HG02763 (cell line): ENCODE data around the gene CDK14.

Source experiments
- ATAC-seq: cut with Tn5 transposase; IDR thresholded peaks from one replicate; pipeline ENCODE4 v1.9.1; 2021; ENCODE audit warnings: mild to moderate bottlenecking, moderate library complexity; ENCODE audit not compliant: unreplicated experiment

Gene CDK14

DNA sequence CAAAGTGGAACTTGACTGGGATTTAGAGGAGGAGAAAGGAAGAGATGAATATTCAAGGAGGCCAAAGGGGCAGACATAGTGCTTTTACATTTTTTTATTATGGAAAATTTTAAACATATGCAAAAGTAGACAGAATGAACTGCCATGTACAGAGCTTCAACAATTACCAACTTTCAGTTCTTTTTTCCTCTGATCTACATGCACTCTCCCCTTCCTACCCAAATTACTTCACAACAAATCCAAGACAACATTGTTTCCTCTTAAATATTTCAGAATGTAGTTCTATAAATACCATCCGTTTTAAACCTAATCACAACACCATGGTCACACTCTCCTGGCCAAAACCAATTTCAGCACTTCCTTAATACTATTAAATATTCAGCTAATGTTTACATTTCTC, 584.6 kb downstream of the CDK14 start:
- ATAC-seq, result no peak

DNA sequence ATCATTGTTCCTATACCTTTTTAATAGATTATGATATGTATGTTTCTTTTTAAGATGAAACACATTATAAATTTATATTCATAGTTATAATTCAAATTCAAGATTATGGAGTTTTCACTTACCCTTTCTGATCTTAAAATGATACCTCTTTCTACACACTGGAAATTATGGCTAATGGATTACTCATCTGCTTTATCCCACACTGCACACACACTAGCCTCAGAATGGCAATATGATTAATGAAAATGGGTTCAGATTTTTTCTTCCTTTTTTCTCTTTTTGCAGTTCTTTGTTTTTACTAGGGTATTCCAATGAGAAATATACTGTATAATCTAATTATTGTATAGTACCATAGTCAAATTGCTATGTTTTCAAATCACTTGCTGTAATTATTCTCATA, 585.8 kb downstream of the CDK14 start:
- ATAC-seq, result no peak

DNA sequence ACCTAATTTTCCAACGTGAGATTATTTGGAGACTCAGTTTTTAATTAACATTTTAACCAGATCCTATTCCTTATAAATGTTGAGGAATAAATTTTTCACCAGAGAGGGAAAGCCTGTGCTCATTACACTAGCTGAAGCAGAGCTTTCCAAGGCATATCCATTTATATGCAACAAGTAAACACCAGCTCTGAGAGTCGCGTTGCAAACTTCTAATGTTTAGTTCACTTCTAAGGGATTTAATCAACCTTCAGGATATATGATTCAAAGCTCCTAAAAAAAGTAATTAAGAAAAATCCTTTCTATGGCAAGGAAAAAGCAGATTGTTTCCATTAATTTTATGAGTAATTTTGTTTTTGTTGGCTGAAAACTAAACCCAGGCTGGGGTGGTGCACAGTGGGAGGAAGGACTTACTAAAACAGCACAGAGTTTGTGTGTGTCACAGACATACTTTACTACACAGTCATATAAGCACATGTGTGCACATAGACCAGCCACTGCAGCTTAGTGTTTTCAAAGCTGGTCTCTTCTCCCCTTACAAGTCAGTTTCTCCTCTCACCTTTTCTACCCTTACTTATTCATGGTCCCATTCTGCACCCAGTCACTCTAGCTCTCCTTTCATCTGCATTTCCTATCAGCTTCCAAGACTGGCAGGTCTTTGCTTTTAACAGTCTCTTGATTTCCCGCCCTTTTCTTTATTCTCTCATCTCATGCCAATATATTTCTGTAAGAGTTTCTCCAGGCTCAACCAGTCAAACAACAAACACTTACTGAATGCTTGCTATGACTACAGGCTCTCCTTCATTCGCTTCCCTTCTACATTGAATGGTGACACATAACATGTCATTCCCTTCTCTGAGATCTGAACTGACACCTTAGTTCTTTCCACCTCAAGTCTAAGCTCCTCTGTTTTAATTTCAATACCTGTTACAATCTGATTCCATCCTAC, 587.0 kb downstream of the CDK14 start:
- ATAC-seq, result no peak

DNA sequence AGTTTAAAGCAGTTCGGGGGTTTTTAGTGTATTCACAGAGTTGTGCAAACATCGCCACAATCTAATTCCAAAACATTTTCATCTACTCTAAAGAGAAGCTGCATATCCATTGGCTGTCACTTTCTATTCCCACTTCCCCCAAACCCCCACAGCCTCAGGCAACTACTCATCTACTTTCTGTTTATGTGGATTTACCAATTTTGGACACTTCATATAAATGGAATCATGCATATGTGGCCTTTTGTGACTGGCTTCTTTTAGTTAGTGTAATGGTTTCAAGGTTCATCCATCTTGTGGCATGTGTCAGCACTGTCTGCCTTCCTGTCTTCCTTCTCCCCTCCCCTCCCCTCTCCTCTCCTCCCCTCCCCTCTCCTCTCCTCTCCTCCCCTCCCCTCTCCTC, 589.6 kb downstream of the CDK14 start:
- no peak for ATAC-seq

DNA sequence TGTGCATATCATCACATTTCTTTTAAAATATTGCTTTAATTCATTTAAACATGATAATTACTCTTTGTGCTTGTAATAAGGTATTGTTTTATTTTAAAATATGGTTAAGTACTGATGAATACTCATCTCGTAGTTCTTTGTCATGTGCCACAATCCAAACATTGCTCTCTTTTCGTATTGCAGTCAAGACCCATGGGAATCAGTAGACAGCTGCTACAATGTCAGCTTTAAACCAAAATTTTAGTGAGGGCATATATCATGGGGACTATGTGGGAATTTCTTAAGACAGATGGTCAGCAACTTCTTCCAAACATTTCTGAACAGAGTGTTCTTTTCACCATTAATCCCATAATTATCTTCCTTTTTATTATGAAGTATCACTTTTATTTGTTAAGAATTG, 590.9 kb downstream of the CDK14 start:
- ATAC-seq, result no peak

DNA sequence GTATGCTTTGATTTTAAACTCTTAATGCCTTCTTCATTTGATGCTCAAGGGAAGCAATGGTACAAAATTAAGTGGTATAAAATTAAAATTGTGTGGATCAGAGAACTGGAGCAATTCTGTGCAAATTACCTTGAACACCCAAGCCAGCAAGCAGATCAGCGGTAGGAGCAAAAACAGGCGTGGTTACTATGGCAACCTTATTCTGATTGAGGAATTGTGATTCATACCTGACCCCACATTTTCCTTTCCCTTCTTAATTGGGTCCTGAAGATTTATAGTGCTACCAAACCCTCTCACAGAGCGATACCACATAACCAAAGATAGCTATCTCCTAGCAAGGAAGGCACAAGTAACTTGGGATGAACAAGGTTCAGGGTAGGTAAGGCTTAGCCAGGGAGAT, 595.6 kb downstream of the CDK14 start:
- no peak for ATAC-seq

DNA sequence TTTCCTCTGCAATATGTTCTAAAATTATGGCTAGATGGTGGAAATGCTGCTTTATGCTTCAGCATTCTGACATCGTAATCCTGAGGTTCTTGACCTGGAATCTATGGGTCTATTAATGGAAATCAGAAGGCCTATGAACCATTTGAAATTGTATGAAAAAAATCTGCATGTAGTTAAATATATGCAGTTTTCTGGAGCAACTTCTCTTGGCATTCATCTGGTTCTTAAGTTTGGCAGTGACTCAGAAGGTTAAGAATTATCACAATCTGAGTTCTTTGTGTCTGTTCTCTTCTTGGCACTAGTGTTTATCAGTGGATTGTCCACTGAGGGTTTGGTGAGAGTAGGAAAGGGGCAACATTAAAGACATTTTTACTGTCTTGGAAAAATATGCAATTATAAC, 597.0 kb downstream of the CDK14 start:
- ATAC-seq, result no peak

DNA sequence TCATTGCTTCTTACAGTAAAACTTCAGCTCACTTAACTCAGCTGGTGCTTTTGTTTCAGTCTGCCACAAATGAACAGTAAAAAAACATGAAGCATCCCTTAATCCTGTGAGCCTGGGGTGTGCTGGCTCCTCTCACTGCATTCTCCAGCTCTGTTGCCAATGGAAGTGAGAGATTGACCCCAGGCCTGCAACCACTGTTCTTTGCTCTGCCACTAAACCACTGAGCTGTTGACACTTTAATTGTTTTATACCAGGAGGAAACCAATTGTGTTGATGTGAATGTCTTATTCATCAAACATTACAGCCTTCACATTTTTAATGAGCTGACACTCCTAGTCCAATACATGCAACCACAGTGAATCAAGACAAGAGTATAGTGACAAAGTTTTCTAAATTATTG, 598.7 kb downstream of the CDK14 start:
- ATAC-seq, result no peak

DNA sequence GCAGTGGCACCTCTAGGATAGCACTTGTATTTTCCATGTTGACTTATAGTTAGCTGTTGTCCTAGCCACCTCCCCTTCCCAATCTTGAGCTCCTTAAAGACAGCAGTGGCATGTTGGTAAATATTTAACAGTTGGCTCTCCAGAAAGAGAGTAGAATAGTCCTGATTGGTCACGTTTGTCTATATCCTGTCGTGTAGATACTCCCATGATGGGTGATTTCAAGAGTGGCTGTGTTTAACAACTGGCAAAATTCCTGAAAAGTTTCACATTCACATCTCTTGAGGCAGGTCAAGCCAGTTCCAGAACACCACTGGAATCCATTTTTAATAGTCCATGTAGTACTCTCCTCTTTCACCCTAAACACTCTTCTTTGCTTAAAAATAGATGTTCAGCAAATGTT, 599.9 kb downstream of the CDK14 start:
- ATAC-seq, result no peak

DNA sequence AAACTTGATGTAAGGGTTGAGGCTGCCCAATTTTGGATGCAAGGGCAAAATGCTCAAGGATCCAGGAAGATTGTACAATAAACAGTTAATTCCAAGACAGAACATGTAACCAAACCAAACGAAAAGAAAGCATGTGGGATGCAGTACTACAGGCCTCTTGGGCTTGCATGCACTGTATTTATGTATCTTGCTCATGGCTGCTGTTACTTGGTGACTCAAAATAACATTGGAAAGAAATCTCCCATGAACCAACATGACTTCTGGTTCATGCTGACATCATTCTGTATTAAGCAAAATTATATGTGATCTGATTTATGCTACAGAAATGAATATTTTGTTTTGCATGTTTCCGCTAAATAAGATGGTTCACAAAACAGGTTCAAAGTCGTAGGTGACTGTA, 602.2 kb downstream of the CDK14 start:
- no peak for ATAC-seq

DNA sequence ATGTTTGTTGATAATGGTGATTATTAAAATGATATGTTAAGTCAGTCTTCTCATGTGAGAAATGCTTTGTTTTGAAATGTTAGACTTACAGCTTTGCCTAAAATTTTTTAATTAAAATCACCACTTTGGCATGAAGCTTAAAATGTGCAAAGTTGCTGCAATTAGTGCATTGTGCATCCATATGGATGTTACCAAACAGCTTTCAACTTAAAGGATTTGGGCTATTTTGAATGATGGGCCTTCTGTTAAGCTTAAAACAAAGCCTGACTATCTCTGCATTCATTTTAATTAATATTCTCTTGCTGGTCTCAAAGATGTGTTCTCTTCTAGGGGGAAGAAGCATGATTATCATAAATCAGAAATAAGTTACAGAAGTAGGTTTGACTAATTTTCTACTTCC, 603.5 kb downstream of the CDK14 start:
- no peak for ATAC-seq

DNA sequence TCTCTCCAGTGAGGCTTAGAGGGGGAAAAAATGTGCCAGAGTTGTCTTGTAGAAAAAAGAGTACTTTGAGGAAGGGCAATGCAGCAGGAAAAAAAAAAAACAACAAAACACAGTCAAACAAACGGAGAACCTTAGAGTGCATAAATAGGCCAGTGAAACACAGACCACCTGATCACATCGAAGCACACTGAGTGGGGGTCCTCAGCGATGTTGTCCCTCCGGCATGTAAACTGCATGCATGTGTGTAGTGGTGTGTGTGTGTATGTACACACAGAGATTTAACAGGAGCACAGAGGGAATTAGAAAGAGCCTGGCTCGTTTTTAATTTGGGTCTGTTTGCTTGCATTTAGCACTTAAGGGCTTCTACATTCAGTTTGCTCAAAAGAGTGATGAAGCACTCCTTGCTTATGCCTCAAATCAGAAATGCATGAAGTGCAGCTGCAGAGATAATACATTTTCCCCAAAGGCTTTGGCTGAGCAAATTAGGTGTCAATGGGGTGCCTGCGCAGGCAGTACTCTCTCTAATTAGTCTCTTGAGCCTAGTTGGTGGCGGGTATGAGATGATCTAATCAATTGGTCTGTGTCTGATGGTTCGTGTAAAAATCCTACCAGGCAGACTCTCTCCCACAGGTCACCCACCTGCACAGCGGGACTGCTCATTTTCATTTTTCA, 605.5 kb downstream of the CDK14 start:
- ATAC-seq, result no peak

DNA sequence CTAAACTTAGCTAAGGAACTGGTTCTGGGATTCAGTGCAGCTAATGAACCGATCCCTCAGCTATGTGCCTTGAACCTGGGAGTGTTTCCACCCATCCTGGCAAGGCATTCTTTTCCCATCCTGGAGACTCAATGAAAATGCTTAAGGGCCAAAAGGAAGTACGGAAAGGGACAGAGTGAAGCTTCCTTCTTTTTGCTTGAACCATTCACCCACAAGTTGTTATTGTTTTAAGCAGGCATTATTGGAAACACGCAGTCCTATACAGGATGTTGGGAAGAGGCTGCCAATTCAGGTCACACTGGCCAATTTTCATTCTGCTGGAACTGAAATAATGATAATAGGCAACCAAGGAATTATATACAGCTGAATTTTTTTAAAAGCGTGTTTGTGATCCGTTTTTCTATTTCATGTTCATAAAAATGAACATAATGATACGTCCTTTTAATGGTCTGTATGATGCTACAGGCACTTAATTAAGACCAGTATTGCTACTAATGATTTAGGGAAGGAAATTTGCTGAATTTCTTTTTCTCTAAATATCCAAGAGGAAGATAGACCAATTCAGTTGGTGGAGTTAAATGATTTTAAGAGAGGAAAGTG, 610.3 kb downstream of the CDK14 start:
- ATAC-seq, result no peak

DNA sequence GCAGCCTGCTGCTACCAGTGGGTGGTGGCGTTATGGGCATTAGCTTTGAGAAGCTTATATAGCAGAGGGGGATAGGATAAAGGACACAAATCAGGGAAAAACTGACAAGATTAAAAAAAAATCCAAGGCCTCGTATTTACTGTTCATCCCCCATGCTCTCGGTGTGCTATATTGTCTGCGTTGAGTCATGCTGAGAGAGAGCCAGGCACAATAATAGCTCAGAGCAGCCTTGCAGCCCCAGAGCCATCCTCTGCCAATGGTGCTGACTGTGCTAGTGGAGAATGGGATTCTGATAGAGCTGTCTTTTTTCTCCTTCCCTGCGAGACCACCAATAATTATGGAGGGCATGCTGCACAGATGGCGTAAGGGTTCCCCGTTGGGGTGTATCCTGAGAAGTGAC, 616.5 kb downstream of the CDK14 start:
- no peak for ATAC-seq

DNA sequence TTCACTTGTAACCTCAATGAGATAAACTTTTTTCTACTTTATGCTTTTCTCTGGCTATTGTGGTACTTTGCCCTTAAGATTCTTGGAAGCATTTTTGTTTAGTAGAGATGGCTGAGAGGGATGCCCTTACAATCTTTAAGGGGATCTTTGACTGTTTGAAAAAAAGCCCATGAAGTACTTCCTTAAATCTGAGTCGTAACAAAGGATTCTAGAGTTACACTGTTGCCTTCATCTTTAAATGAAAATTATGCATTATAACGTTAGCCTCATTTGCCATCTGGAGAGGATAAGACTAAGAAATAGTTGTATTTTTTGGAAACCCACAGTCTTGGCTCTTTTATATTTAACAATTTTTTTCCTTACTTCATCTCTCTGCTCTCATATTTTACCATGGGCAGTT, 630.3 kb downstream of the CDK14 start:
- ATAC-seq, result no peak

DNA sequence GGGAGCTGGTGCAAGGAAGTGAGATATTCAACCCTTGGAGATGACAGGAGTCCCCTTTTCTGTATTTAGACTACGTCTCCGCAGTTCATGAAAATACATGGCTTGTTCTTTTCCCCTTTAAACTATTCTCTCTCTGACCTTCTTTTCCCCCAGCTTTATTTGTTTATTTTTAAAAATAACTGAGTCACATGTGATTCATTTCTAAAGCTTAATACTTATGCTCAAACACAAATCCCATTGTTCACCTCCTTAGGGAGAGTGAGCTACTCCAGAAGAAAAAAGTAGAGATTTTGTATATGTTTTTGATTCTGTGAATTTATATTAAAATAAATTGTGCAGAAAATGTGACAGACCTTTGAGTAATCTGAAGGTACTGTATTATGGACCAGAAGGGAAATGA, 632.2 kb downstream of the CDK14 start:
- ATAC-seq, result no peak

DNA sequence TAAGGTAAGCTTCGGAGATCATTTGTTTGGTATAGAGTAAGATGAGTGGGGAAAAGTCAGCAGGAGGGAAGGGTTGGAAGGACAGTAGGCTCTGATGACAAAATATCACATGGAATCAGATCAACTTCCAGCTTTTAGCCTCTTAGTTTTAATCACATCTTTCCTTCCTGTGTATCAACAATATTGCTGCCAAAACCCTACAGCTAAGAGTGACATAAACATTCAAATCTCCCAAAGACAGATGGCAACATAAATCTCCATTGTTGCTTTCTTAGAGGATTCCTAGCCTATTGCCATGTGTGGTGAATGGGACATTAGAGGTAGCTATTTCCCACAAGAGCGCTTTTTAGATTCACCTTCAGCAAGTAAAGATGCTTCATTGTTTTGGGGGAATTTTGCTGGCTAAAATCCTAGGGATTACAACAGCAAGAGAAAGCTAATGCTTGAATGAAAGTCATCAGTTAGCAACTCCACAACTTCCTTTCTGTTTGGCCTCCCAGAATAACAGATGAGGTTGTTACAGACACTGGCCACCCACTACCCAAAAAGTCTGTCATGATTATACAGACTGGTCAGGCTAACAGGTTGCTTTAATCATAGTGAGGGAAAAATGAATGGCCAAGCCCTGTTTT, 632.9 kb downstream of the CDK14 start:
- no peak for ATAC-seq

DNA sequence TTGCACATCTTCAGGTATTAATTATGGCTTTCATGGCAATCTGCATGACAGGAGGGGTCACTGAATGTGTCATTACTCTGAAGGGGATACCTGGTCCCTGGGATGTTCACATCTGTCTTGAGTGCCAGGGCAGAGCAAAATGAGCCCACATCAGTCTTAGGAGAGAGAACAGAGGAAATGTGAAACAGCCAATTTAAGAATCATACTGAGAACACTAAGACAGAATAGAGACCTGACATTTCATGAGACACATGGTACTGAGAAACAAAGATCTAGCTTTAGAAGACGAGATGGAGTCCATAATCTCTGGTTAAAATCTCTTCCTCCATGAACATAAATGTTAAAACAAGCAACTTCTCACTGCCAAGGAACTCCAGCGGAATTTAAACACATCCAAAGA, 634.0 kb downstream of the CDK14 start:
- ATAC-seq, result no peak

DNA sequence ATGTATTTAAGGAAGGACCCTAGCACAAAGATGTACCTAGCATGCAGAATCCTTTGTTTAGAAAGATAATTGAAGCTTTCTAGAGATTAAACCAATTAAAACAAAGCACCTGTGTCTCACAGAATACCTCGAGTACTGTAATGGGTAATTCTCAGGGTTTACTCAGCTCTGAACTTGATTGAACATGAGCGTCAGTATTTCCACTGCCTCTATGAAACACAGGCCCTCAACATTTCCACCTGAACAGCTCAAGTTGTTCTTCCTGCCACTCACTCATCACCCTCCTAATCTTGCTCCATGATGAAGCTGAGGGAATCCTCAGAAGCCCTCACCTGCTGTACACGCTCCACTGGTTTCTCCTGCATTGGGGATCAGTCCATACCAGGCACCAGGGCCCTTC, 634.4 kb downstream of the CDK14 start:
- no peak for ATAC-seq

DNA sequence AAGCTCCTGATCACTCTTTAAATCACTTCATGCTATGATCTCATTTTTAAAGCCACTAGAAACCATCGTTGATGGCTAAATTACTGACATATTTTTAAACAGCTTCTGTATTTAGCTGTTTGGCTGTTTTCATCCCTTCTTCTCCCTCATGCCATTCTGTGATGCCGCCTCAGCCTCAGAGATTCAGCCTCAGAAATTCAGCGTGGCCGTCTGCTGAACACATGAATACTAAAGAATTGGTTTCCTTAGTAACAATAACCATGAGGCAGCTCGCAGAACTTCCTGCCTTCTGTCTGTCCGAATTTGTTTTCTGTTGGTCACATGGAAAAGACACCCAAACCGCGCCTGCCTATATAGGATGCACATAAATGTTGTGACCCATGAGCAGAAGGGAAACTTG, 637.1 kb downstream of the CDK14 start:
- no peak for ATAC-seq

DNA sequence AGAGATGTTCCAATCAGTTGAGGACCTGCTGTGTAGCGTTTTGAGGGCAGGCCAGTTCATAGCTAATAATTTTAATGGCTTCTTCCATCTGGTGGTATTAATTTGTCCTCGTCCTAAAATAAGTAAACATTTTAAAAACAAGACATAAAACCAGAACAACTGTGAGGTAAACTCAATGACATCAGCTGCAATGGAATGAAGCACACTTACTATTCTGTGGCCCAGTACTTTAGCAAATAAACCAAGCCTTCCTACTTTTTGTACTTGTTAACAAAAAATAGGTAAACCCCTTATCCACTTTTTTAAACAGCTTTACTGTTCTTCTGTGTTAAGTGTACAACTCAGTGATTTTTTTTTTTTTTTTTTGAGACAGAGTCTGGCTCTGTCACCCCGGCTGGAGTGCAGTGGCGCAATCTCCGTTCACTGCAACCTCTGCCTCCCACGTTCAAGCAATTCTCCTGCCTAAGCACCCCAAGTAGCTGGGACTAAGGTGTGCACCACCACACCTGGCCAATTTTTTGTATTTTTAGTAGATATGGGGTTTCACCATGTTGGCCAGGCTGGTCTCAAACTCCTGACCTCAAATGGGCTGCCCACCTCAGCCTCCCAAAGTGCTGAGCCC, 639.2 kb downstream of the CDK14 start:
- ATAC-seq, result no peak
